A673 (cell line): ENCODE data around the gene SENP7. TPM values are rescaled to one million over a fixed set of nuclear protein-coding genes. Genes with fewer than 3 reads are reported as not detected.

Experiments
- BruUV-seq: library from RNA; stranded (reverse); fragments of 400-500 nt; replicated peaks from 2 replicates; lab custom pipeline; 2021; lab: Mats Ljungman, UMichigan
- CTCF ChIA-PET: fragments of 300-600 bp; sonication (Branson Sonifier 250); formaldehyde crosslinking; loops from one replicate; lab custom pipeline; 2022; ENCODE audit warnings: antibody characterized with exemption; lab: Charles Lee
- POLR2A ChIA-PET: fragments of 300-600 bp; sonication (Branson Sonifier 250); formaldehyde crosslinking; loops from one replicate; lab custom pipeline; 2022; ENCODE audit warnings: antibody characterized with exemption; ENCODE audit not compliant: low non-redundant PET; lab: Charles Lee
- DNase-seq: peaks from one replicate; pipeline ENCODE4 v3.0.0-alpha.2; 2015; ENCODE audit warnings: low spot score
- H3K27ac ChIP-seq: fragments of 200-600 bp; sonication (generic); 2 replicates; pipeline ENCODE4 v1.5.1; 2016; ENCODE audit warnings: mixed run types, low read depth, mild to moderate bottlenecking, mixed read lengths, antibody characterized with exemption, low read length; ENCODE audit not compliant: poor library complexity, severe bottlenecking
- H3K27me3 ChIP-seq: fragments of 200-600 bp; sonication (generic); replicated peaks from 2 replicates; pipeline ENCODE4 v1.6.1; 2017; ENCODE audit warnings: mixed run types, low read depth, mild to moderate bottlenecking, mixed read lengths, antibody characterized with exemption, low read length; ENCODE audit not compliant: insufficient read depth, poor library complexity
- H3K36me3 ChIP-seq: fragments of 200-600 bp; sonication (generic); 2 replicates; pipeline ENCODE4 v1.6.1; 2016; ENCODE audit warnings: mixed run types, mild to moderate bottlenecking, mixed read lengths, antibody characterized with exemption, low read length; ENCODE audit not compliant: insufficient read depth, poor library complexity, severe bottlenecking
- H3K4me1 ChIP-seq: fragments of 200-600 bp; sonication (generic); 2 replicates; pipeline ENCODE4 v1.6.1; 2017; ENCODE audit warnings: mixed run types, mild to moderate bottlenecking, mixed read lengths, antibody characterized with exemption, low read length; ENCODE audit not compliant: insufficient read depth, poor library complexity, severe bottlenecking
- H3K4me3 ChIP-seq: fragments of 200-600 bp; sonication (generic); 2 replicates; pipeline ENCODE4 v1.5.1; 2016; ENCODE audit warnings: low read depth, mixed run types, mild to moderate bottlenecking, mixed read lengths, low read length; ENCODE audit not compliant: poor library complexity, severe bottlenecking
- H3K9me3 ChIP-seq: fragments of 200-600 bp; sonication (generic); 2 replicates; pipeline ENCODE4 v1.6.1; 2016; ENCODE audit warnings: mixed run types, low read depth, mild to moderate bottlenecking, mixed read lengths, antibody characterized with exemption, low read length; ENCODE audit not compliant: poor library complexity, severe bottlenecking
- CTCF ChIP-seq: fragments of 300-800, 200-600 bp; sonication (generic); conservative IDR thresholded peaks from 2 replicates; pipeline ENCODE4 v1.5.1; 2017; ENCODE audit warnings: low read depth, mild to moderate bottlenecking, antibody characterized with exemption, low read length, moderate library complexity, mixed read lengths
- EZH2 ChIP-seq: fragments of 200-600 bp; sonication (generic); IDR thresholded peaks from 2 replicates; pipeline ENCODE4 v1.6.1; 2017; ENCODE audit warnings: borderline replicate concordance, low read depth, mild to moderate bottlenecking, mixed read lengths, antibody characterized with exemption, low read length; ENCODE audit not compliant: poor library complexity, severe bottlenecking
- intact Hi-C: fragments of 100-400 bp; cut with micrococcal nuclease; formaldehyde crosslinking; loops from one replicate; pipeline ENCODE4 v1.10.0; 2022; ENCODE audit not compliant: unreplicated experiment
- total RNA-seq: library from RNA; stranded (reverse); gene quantifications from 2 replicates; pipeline ENCODE4 v1.2.3, GENCODE V29; 2021

SENP7 gene
- total RNA-seq, 1 experiment from 2014 or later = 10.2 TPM

- no peak for DNase-seq
- intact Hi-C loops = loop anchor here (10.0 kb wide), 2 partner anchors 324 to 574 kb away; no protein-coding TSS in a partner anchor
- TF ChIP-seq CTCF (no peak), EZH2 (no peak)
- POLR2A ChIA-PET = no interaction called here
- no peak overlapping the region for H3K27ac ChIP-seq
- no peaks in the 10 kb centered on the region for H3K36me3 ChIP-seq
- H3K4me3 ChIP-seq = no peak overlapping the region
- H3K4me1 ChIP-seq = no peaks in the 10 kb centered on the region
- peaks cover 13% of the 10 kb centered on the region for H3K9me3 ChIP-seq
- H3K27me3 ChIP-seq = no peaks in the 10 kb centered on the region
- CTCF ChIA-PET = no interaction called here
- BruUV-seq = no TSS peak
Observed at GRCh38 chr3:101388706-101389105, 124.3 kb downstream of the SENP7 start.

- BruUV-seq = no TSS peak
- Histone ChIP-seq H3K9me3 (peaks cover 7% of the 10 kb centered on the region), H3K27me3 (no peaks in the 10 kb centered on the region), H3K36me3 (no peaks in the 10 kb centered on the region), H3K27ac (no peak overlapping the region), H3K4me3 (no peak overlapping the region), H3K4me1 (no peaks in the 10 kb centered on the region)
- ChIA-PET CTCF (no interaction called here), POLR2A (no interaction called here)
- intact Hi-C loops = loop anchor here (10.0 kb wide), 2 partner anchors 323 to 573 kb away; no protein-coding TSS in a partner anchor
- no peak for TF ChIP-seq EZH2
- TF ChIP-seq CTCF = no peak
- no peak for DNase-seq
Observed at GRCh38 chr3:101387351-101387750, 125.7 kb downstream of the SENP7 start.

- no peak for TF ChIP-seq CTCF
- no peak for TF ChIP-seq EZH2
- no peak for DNase-seq
- H3K4me3 ChIP-seq = no peak overlapping the region
Observed at GRCh38 chr3:101384426-101384825, 128.6 kb downstream of the SENP7 start.

More at GRCh38 chr3:101384426-101384825, 128.6 kb downstream of the SENP7 start:
- H3K27ac ChIP-seq = no peak overlapping the region
- peaks cover 4% of the 10 kb centered on the region for H3K9me3 ChIP-seq
- H3K36me3 ChIP-seq = no peaks in the 10 kb centered on the region
- ChIA-PET CTCF (no interaction called here), POLR2A (no interaction called here)
- no TSS peak for BruUV-seq
- no peaks in the 10 kb centered on the region for H3K27me3 ChIP-seq
- intact Hi-C loops = loop anchor here (5.0 to 10.0 kb wide), 5 partner anchors 187 to 647 kb away; no protein-coding TSS in a partner anchor
- no peaks in the 10 kb centered on the region for H3K4me1 ChIP-seq
